C1 segment of cervical spinal cord (tissue), 14 donors: ENCODE results near the gene GLB1L.

Source experiments
- DNase-seq, 14 donors: peaks; one replicate each; lab custom pipeline; 2025; lab: John Stamatoyannopoulos, UW

GLB1L gene

GRCh38 chr2:219253753-219254589, 8.7 kb upstream of the GLB1L start, which contains the start of gene TUBA4A:
Gene TUBA4A, minus strand, starts transcription at chr2:219253918. Its CDS starts 60 bp downstream, at chr2:219253858.
- DNase-seq = peak in 12 of 14 donors; percentile 43 to 86 (median 63)

- DNase-seq = peak in 2 of 14 donors; percentile 37 to 67
Measured at GRCh38 chr2:219252900-219253752, 7.9 kb upstream of the GLB1L start, which contains the start of gene TUBA4B. Gene TUBA4B, plus strand, starts transcription at chr2:219253243. Its CDS starts 165 bp downstream, at chr2:219253408.

GRCh38 chr2:219252570-219252899, 7.3 kb upstream of the GLB1L start:
- DNase-seq = peak in 1 of 14 donors; percentile 59

- DNase-seq = peak in 1 of 14 donors; percentile 54
Measured at GRCh38 chr2:219252084-219252483, 6.8 kb upstream of the GLB1L start.

GRCh38 chr2:219251656-219252055, 6.4 kb upstream of the GLB1L start:
- DNase-seq = no peak

GRCh38 chr2:219250049-219250781, 5.0 kb upstream of the GLB1L start:
- no peak for DNase-seq

- DNase-seq = peak in 12 of 14 donors; percentile 10 to 70 (median 55)
Measured at GRCh38 chr2:219249203-219249980, 4.1 kb upstream of the GLB1L start.

- no peak for DNase-seq
Measured at GRCh38 chr2:219248845-219249202, 3.6 kb upstream of the GLB1L start.

GRCh38 chr2:219247678-219248642, 2.7 kb upstream of the GLB1L start:
- DNase-seq = no peak

- no peak for DNase-seq
Measured at GRCh38 chr2:219246559-219246958, 1.3 kb upstream of the GLB1L start.

GRCh38 chr2:219245899-219246230, 621 bp upstream of the GLB1L start:
- no peak for DNase-seq

GRCh38 chr2:219244789-219245147, 476 bp downstream of the GLB1L start:
- DNase-seq = no peak

GRCh38 chr2:219243291-219243761, 1.9 kb downstream of the GLB1L start:
- peak in 3 of 14 donors; percentile 8 to 18 (median 12) for DNase-seq

GRCh38 chr2:219234331-219234730, 10.9 kb downstream of the GLB1L start:
- DNase-seq = no peak

GRCh38 chr2:219230059-219230540, 15.1 kb downstream of the GLB1L start:
- peak in 3 of 14 donors; percentile 45 to 59 (median 47) for DNase-seq

- DNase-seq = peak; percentile 87 to 99 (median 97)
Measured at GRCh38 chr2:219229305-219230058, 15.8 kb downstream of the GLB1L start, which contains the start of the genes ANKZF1 and ATG9A. Gene ANKZF1, plus strand, starts transcription at chr2:219229806. Its CDS starts 452 bp downstream, at chr2:219230258. Gene ATG9A, minus strand, starts transcription at chr2:219229636. Its CDS starts 1,612 bp downstream, at chr2:219228024.

- peak in 1 of 14 donors; percentile 61 for DNase-seq
Measured at GRCh38 chr2:219228911-219229304, 16.3 kb downstream of the GLB1L start.
